GM12878 (cell line): ENCODE data around the gene CRYBB2. TPM values are rescaled to one million over a fixed set of nuclear protein-coding genes. Genes with fewer than 3 reads are reported as not detected.

Experiments
- ATAC-seq: fragments of 200-7000 bp; cut with Tn5 transposase; 3 replicates; pipeline ENCODE4 v1.9.1; 2020; ENCODE audit warnings: mild to moderate bottlenecking, moderate library complexity
- BruUV-seq: library from RNA; stranded (reverse); fragments of 400-500 nt; replicated peaks from 2 replicates; lab custom pipeline; 2021; lab: Mats Ljungman, UMichigan
- CTCF ChIA-PET: fragments of 300-600 bp; sonication (Branson Sonifier 250); formaldehyde crosslinking; extraction: SDS; loops from one replicate; lab custom pipeline; 2021; ENCODE audit warnings: inconsistent platforms; lab: Yijun Ruan, JAX
- POLR2A ChIA-PET: fragments of 350-600 bp; formaldehyde crosslinking; extraction: SDS; loops from one replicate; lab custom pipeline; 2021; ENCODE audit warnings: inconsistent platforms; lab: Charles Lee
- RAD21 ChIA-PET: fragments of 300-600 bp; sonication (Branson Sonifier 250); formaldehyde crosslinking; loops from one replicate; lab custom pipeline; 2023; ENCODE audit warnings: antibody characterized with exemption; ENCODE audit not compliant: unreplicated experiment; lab: Charles Lee
- SMC1A ChIA-PET: fragments of 300-600 bp; sonication (Branson Sonifier 250); formaldehyde crosslinking; loops from one replicate; lab custom pipeline; 2023; ENCODE audit not compliant: unreplicated experiment, uncharacterized antibody; lab: Charles Lee
- DNase-seq: peaks from one replicate; pipeline ENCODE4 v3.0.0-alpha.2; 2011; ENCODE audit warnings: low read depth, low spot score
- FAIRE-seq: peaks from 3 replicates; lab custom pipeline; 2011; peaks lifted over from hg19 to GRCh38; lab: Jason Lieb, UNC
- H2AFZ ChIP-seq: 2 replicates; pipeline ENCODE4 v1.6.0; 2011; ENCODE audit warnings: low read depth, low read length, control low read depth; ENCODE audit not compliant: control insufficient read depth
- H3K27ac ChIP-seq: 2 replicates; pipeline ENCODE4 v1.5.1; 2011; ENCODE audit warnings: control low read depth; ENCODE audit not compliant: control insufficient read depth, insufficient read depth
- H3K27me3 ChIP-seq, 2 experiments: replicated peaks in 1 of 2; 2 replicates each; pipeline versions ENCODE4 v1.6.0 to v1.6.1; 2011; ENCODE audit warnings: low read length in 1 of 2; ENCODE audit not compliant: control insufficient read depth in 2 of 2, insufficient read depth in 2 of 2
- H3K36me3 ChIP-seq, 2 experiments: 2 replicates each; pipeline ENCODE4 v1.5.1; 2011; ENCODE audit warnings: low read length in 1 of 2; ENCODE audit not compliant: control insufficient read depth in 2 of 2, insufficient read depth in 2 of 2
- H3K4me1 ChIP-seq: 2 replicates; pipeline ENCODE4 v1.6.1; 2011; ENCODE audit warnings: mild to moderate bottlenecking, low read length, moderate library complexity, mixed read lengths; ENCODE audit not compliant: control insufficient read depth, insufficient read depth
- H3K4me2 ChIP-seq: 2 replicates; pipeline ENCODE4 v1.6.0; 2011; ENCODE audit warnings: control low read depth; ENCODE audit not compliant: control insufficient read depth, insufficient read depth
- H3K4me3 ChIP-seq: fragments of 200-600 bp; sonication (generic); 2 replicates; pipeline ENCODE4 v1.5.1; 2016
- H3K79me2 ChIP-seq: 2 replicates; pipeline ENCODE4 v1.6.0; 2011; ENCODE audit warnings: low read length; ENCODE audit not compliant: control insufficient read depth, insufficient read depth
- H3K9ac ChIP-seq: 2 replicates; pipeline ENCODE4 v1.8.0; 2011; ENCODE audit warnings: low read length, control low read depth, mixed read lengths; ENCODE audit not compliant: control insufficient read depth, insufficient read depth
- H3K9me3 ChIP-seq: replicated peaks from 3 replicates; pipeline ENCODE4 v1.5.1; 2011; ENCODE audit warnings: mild to moderate bottlenecking, low read length; ENCODE audit not compliant: control insufficient read depth, insufficient read depth
- H4K20me1 ChIP-seq: 2 replicates; pipeline ENCODE4 v1.6.0; 2011; ENCODE audit not compliant: control insufficient read depth, insufficient read depth
- ASH2L ChIP-seq: fragments of 300-600, 200-600 bp; sonication (generic); IDR thresholded peaks from 2 replicates; pipeline ENCODE4 v1.6.1; 2017; ENCODE audit warnings: low read depth, mild to moderate bottlenecking, borderline replicate concordance
- CEBPZ ChIP-seq: fragments of 150-350 bp; IDR thresholded peaks from 2 replicates; pipeline ENCODE4 v1.6.1; 2016; ENCODE audit warnings: low read depth, low read length
- E4F1 ChIP-seq: fragments of 450-650 bp; IDR thresholded peaks from 2 replicates; pipeline ENCODE4 v1.6.1; 2018; ENCODE audit warnings: borderline replicate concordance, mild to moderate bottlenecking; ENCODE audit not compliant: partially characterized antibody
- EZH2 ChIP-seq: IDR thresholded peaks from 2 replicates; pipeline ENCODE4 v1.6.1; 2012; ENCODE audit warnings: low read depth, mild to moderate bottlenecking, control low read depth, inconsistent platforms, low read length, borderline replicate concordance; ENCODE audit not compliant: control insufficient read depth
- FOXM1 ChIP-seq: IDR thresholded peaks from 2 replicates; pipeline ENCODE4 v1.6.1; 2012; ENCODE audit warnings: low read depth, mild to moderate bottlenecking, inconsistent platforms, low read length, moderate library complexity
- HSF1 ChIP-seq: fragments of 150-350 bp; IDR thresholded peaks from 2 replicates; pipeline ENCODE4 v1.6.1; 2014; ENCODE audit warnings: mild to moderate bottlenecking, low read depth, low read length
- IRF3 ChIP-seq: fragments of 450-650 bp; IDR thresholded peaks from 2 replicates; pipeline ENCODE4 v1.6.1; 2014; ENCODE audit warnings: mild to moderate bottlenecking
- MTA3 ChIP-seq: IDR thresholded peaks from 2 replicates; pipeline ENCODE4 v1.6.1; 2012; ENCODE audit warnings: low read length, inconsistent platforms, borderline replicate concordance
- NR2F1 ChIP-seq: fragments of 450-650 bp; conservative IDR thresholded peaks from 2 replicates; pipeline ENCODE4 v1.6.1; 2017; ENCODE audit warnings: mild to moderate bottlenecking
- RUNX3 ChIP-seq: IDR thresholded peaks from 2 replicates; pipeline ENCODE4 v1.6.1; 2012; ENCODE audit warnings: low read length, inconsistent platforms
- SIN3A ChIP-seq: IDR thresholded peaks from 2 replicates; pipeline ENCODE4 v1.6.1; 2012; ENCODE audit warnings: low read depth, low read length, improper control_type of control experiment
- TBL1XR1 ChIP-seq: IDR thresholded peaks from 2 replicates; pipeline ENCODE4 v1.6.1; 2012; ENCODE audit warnings: low read depth, low read length, improper control_type of control experiment
- TCF12 ChIP-seq: IDR thresholded peaks from 2 replicates; pipeline ENCODE4 v1.6.1; 2011; ENCODE audit warnings: low read depth, mild to moderate bottlenecking, low read length
- TCF7 ChIP-seq: IDR thresholded peaks from 2 replicates; pipeline ENCODE4 v1.6.1; 2014; ENCODE audit warnings: antibody characterized with exemption, borderline replicate concordance
- WGBS: methylation state at CpG from one replicate; pipeline ENCODE4 v1.1.6; 2016; ENCODE audit warnings: low lambda C conversion rate; ENCODE audit not compliant: insufficient replicate concordance, insufficient coverage; ENCODE audit errors: missing lambda C conversion rate; 5-methylcytosine and 5-hydroxymethylcytosine counted together
- in situ Hi-C: fragments of 300-500 bp; cut with MboI; formaldehyde crosslinking; loops from 9 replicates; pipeline ENCODE4 v1.14.3; 2018; ENCODE audit warnings: mixed read lengths
- intact Hi-C: fragments of 100-400 bp; cut with micrococcal nuclease; formaldehyde crosslinking; loops from one replicate; pipeline ENCODE4 v1.14.2; 2022; ENCODE audit not compliant: unreplicated experiment
- polyA plus RNA-seq, 11 experiments: library from polyadenylated mRNA; depleted of rRNA in 4 of 11; unstranded in 6 of 11; stranded (reverse) in 5 of 11; fragments of >200 nt; fragmentation: Nextera tagmentation in 4 of 11; fragmentation: Illumina TruSeq in 1 of 11; extraction: Ambion mirVana in 4 of 11; extraction: Trizol in 1 of 11; gene quantifications; 1 replicate in 1 of 11; 2 replicates in 10 of 11; pipeline versions ENCODE4 v1.2.1 to v1.2.3, GENCODE V29; 2011 to 2016; ENCODE audit warnings: inconsistent platforms in 2 of 11, missing spikeins in 2 of 11, low read depth in 1 of 11
- total RNA-seq, 4 experiments: library from RNA; depleted of rRNA in 3 of 4; stranded (reverse); fragments of >200 nt in 3 of 4; fragmentation: Illumina TruSeq in 1 of 4; extraction: Trizol in 1 of 4; gene quantifications; 2 replicates each; pipeline versions ENCODE4 v1.2.1 to v1.2.3, GENCODE V29; 2013 to 2021
- TF ChIP-seq, protein P1 (sequence below): IDR thresholded peaks from 2 replicates; pipeline ENCODE4 v1.6.1; 2012; ENCODE audit warnings: low read depth, low read length, improper control_type of control experiment

CRYBB2 gene
- total and polyA plus RNA-seq, 10 of the 15 experiments (the other 5 are each of a cell fraction or from before 2014, with no cell fraction given), result not detected

GRCh38 chr22:25177226-25177625 is 42.2 kb upstream of the CRYBB2 start:
- intact Hi-C loops, result no loop called here
- no peak for DNase-seq
- no peak for FAIRE-seq
- no peak overlapping the region for H3K27ac ChIP-seq
- ChIA-PET POLR2A (no interaction called here), CTCF (no interaction called here), RAD21 (interaction anchor here (1.5 kb wide), 1 partner anchor 96 kb away, joined by 3 read pairs; no protein-coding TSS in a partner anchor), SMC1A (interaction anchor here (1.0 kb wide), 1 partner anchor 65 kb away, joined by 3 read pairs; no protein-coding TSS in a partner anchor)
- H3K9me3 ChIP-seq, result no peaks in the 10 kb centered on the region; the same call in 2 of the 3 replicates
- H3K4me2 ChIP-seq, result no peak overlapping the region
- H3K4me3 ChIP-seq, result no peak overlapping the region
- H2AFZ ChIP-seq, result no peak overlapping the region
- no peak overlapping the region for H3K9ac ChIP-seq
- ATAC-seq, result no peak
- WGBS, result 61% methylated on average over 13 of the region's 13 CpGs
- H4K20me1 ChIP-seq, result no peaks in the 10 kb centered on the region
- no peaks in the 10 kb centered on the region; a peak in 1 of 4 replicates for H3K27me3 ChIP-seq
- H3K79me2 ChIP-seq, result no peaks in the 10 kb centered on the region
- in situ Hi-C loops, result no loop called here
- H3K36me3 ChIP-seq, result no peaks in the 10 kb centered on the region
- H3K4me1 ChIP-seq, result no peaks in the 10 kb centered on the region
- no TSS peak for BruUV-seq
- no peak for TF ChIP-seq HSF1
- no peak for TF ChIP-seq NR2F1
- TF ChIP-seq TCF12, result no peak
- no peak for TF ChIP-seq TCF7
- TF ChIP-seq, protein P1, sequence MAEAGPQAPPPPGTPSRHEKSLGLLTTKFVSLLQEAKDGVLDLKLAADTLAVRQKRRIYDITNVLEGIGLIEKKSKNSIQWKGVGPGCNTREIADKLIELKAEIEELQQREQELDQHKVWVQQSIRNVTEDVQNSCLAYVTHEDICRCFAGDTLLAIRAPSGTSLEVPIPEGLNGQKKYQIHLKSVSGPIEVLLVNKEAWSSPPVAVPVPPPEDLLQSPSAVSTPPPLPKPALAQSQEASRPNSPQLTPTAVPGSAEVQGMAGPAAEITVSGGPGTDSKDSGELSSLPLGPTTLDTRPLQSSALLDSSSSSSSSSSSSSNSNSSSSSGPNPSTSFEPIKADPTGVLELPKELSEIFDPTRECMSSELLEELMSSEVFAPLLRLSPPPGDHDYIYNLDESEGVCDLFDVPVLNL, result no peak
- no peak for TF ChIP-seq SIN3A
- no peak for TF ChIP-seq EZH2
- no peak for TF ChIP-seq E4F1
- TF ChIP-seq FOXM1, result no peak
- TF ChIP-seq RUNX3, result no peak
- no peak for TF ChIP-seq ASH2L
- no peak for TF ChIP-seq MTA3
- TF ChIP-seq IRF3, result no peak
- no peak for TF ChIP-seq CEBPZ
- no peak for TF ChIP-seq TBL1XR1
